OCI-LY1 (cell line): ENCODE results near the gene PRR14.

Source experiments
- H2AFZ ChIP-seq: fragments of 200-600 bp; sonication (generic), shearing (Covaris generic); 2 replicates; pipeline ENCODE4 v1.6.0; 2014; ENCODE audit warnings: antibody characterized with exemption, mild to moderate bottlenecking, low read length
- H3F3A ChIP-seq: fragments of 200-600 bp; sonication (generic), shearing (Covaris generic); 2 replicates; pipeline ENCODE4 v1.6.0; 2014; ENCODE audit warnings: mild to moderate bottlenecking, antibody characterized with exemption, low read length, moderate library complexity; ENCODE audit not compliant: insufficient read depth
- H3K27ac ChIP-seq: fragments of 200-600 bp; sonication (generic); 2 replicates; pipeline ENCODE4 v1.5.1; 2014; ENCODE audit warnings: low read length, mixed run types, mild to moderate bottlenecking, low read depth; ENCODE audit not compliant: poor library complexity, severe bottlenecking
- H3K27me3 ChIP-seq: fragments of 200-600 bp; sonication (generic); 2 replicates; pipeline ENCODE4 v1.6.0; 2014; ENCODE audit warnings: antibody characterized with exemption, mild to moderate bottlenecking, low read length, moderate library complexity; ENCODE audit not compliant: insufficient read depth
- H3K36me3 ChIP-seq: fragments of 200-600 bp; sonication (generic); 2 replicates; pipeline ENCODE4 v1.6.1; 2014; ENCODE audit warnings: mild to moderate bottlenecking, antibody characterized with exemption, low read length, moderate library complexity, mixed read lengths; ENCODE audit not compliant: insufficient read depth
- H3K4me1 ChIP-seq: fragments of 200-600 bp; sonication (generic); 2 replicates; pipeline ENCODE4 v1.5.1; 2014; ENCODE audit warnings: mild to moderate bottlenecking, low read length, moderate library complexity; ENCODE audit not compliant: insufficient read depth, severe bottlenecking
- H3K4me2 ChIP-seq: fragments of 200-600 bp; sonication (generic), shearing (Covaris generic); 2 replicates; pipeline ENCODE4 v1.6.1; 2014; ENCODE audit warnings: low read length
- H3K4me3 ChIP-seq: fragments of 200-600 bp; sonication (generic); 2 replicates; pipeline ENCODE4 v1.5.1; 2014; ENCODE audit warnings: low read length, low read depth, mild to moderate bottlenecking, mixed read lengths; ENCODE audit not compliant: poor library complexity, severe bottlenecking
- H3K79me2 ChIP-seq: fragments of 200-600 bp; shearing (Covaris generic); 2 replicates; pipeline ENCODE4 v1.6.1; 2016; ENCODE audit warnings: mixed run types, low read length, mixed read lengths; ENCODE audit not compliant: insufficient read depth
- H3K9ac ChIP-seq: fragments of 200-600 bp; sonication (generic), shearing (Covaris generic); 2 replicates; pipeline ENCODE4 v1.6.1; 2014; ENCODE audit warnings: mild to moderate bottlenecking, low read length, mixed read lengths
- H3K9me2 ChIP-seq: fragments of 200-600 bp; sonication (generic), shearing (Covaris generic); 2 replicates; pipeline ENCODE4 v1.6.1; 2014; ENCODE audit warnings: low read depth, mild to moderate bottlenecking, low read length, mixed read lengths
- H3K9me3 ChIP-seq: fragments of 200-600 bp; shearing (Covaris generic); 2 replicates; pipeline ENCODE4 v1.6.1; 2014; ENCODE audit warnings: low read length, mixed read lengths
- H4K20me1 ChIP-seq: fragments of 200-600 bp; sonication (generic), shearing (Covaris generic); 2 replicates; pipeline ENCODE4 v1.6.0; 2016; ENCODE audit warnings: mild to moderate bottlenecking, low read length; ENCODE audit not compliant: insufficient read depth
- EZH2 ChIP-seq: fragments of 200-600 bp; sonication (generic), shearing (Covaris generic); IDR thresholded peaks from 2 replicates; pipeline ENCODE4 v1.8.0; 2017; ENCODE audit warnings: borderline replicate concordance, mixed run types, mild to moderate bottlenecking, antibody characterized with exemption, low read length, moderate library complexity, mixed read lengths
- TF ChIP-seq, protein P1 (sequence below): fragments of 200-600 bp; sonication (generic), shearing (Covaris generic); IDR thresholded peaks from 2 replicates; pipeline ENCODE4 v1.5.1; 2017; ENCODE audit warnings: mild to moderate bottlenecking, antibody characterized with exemption, low read length, moderate library complexity, mixed read lengths

PRR14 gene

DNA sequence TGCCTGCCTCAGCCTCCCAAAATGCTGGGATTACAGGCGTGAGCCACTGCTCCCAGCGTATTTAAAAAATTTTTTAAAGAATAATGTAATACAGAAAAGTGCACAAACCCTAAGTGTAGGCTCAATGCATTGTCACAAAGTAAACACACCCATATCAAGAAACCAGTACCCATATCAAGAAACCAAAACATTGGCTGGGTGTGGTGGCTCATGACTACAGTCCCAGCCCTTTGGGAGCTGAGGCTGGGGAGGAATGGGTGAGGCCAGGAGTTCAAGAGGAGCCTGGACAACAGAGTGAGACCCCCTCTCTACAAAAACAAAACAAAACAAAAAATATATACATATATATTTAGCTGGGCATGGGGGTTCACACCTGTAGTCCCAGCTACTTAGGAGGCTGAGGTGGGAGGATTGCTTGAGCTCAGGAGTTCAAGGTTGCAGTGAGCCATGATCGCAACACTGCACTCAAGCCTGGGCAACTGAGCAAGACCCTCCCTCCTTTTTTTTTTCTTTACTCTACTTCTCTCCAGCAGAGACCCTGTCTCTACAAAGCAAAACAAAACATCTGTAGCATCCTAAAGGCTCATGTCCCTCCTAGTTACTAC lies 9.3 kb upstream of the PRR14 start:
- TF ChIP-seq, protein P1, sequence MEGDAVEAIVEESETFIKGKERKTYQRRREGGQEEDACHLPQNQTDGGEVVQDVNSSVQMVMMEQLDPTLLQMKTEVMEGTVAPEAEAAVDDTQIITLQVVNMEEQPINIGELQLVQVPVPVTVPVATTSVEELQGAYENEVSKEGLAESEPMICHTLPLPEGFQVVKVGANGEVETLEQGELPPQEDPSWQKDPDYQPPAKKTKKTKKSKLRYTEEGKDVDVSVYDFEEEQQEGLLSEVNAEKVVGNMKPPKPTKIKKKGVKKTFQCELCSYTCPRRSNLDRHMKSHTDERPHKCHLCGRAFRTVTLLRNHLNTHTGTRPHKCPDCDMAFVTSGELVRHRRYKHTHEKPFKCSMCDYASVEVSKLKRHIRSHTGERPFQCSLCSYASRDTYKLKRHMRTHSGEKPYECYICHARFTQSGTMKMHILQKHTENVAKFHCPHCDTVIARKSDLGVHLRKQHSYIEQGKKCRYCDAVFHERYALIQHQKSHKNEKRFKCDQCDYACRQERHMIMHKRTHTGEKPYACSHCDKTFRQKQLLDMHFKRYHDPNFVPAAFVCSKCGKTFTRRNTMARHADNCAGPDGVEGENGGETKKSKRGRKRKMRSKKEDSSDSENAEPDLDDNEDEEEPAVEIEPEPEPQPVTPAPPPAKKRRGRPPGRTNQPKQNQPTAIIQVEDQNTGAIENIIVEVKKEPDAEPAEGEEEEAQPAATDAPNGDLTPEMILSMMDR: no peak
- no peak for TF ChIP-seq EZH2
- Histone ChIP-seq H3K4me3 (no peak overlapping the region), H3K4me2 (no peak overlapping the region), H3K79me2 (no peaks in the 10 kb centered on the region), H3K9ac (no peak overlapping the region), H3K36me3 (no peaks in the 10 kb centered on the region), H3K4me1 (no peaks in the 10 kb centered on the region), H3K27ac (no peak overlapping the region), H3F3A (no peaks in the 10 kb centered on the region), H3K9me3 (no peaks in the 10 kb centered on the region), H3K27me3 (no peaks in the 10 kb centered on the region), H2AFZ (no peak overlapping the region), H3K9me2 (no peaks in the 10 kb centered on the region), H4K20me1 (no peaks in the 10 kb centered on the region)

DNA sequence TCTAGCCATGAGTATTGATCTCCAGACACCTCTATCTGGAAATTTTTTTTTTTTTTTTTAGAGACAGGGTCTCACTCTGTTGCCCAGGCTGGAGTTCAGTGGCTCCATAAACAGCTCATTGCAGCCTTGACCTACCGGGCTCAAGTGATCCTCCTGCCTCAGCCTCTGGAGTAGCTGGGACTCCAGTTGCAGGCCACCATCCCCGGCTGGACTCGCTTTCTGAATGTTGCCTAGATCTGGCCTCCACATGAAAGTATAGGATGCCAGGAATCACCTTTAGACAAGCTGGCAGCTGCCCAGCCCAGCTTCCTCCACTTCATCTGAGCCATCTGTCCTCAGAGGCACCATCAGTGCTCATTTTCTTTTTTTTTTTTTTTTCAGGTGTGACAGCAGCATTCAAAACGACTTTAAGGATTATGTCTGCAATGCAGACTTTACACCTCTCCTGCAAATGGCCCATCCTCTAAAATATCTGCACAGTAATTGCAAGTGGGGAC lies 6.4 kb upstream of the PRR14 start:
- Histone ChIP-seq H3F3A (no peaks in the 10 kb centered on the region), H4K20me1 (no peaks in the 10 kb centered on the region), H3K27ac (no peak overlapping the region), H3K79me2 (no peaks in the 10 kb centered on the region), H3K9me2 (no peaks in the 10 kb centered on the region), H3K27me3 (no peaks in the 10 kb centered on the region), H2AFZ (no peak overlapping the region), H3K9ac (no peak overlapping the region), H3K4me1 (no peaks in the 10 kb centered on the region), H3K4me2 (no peak overlapping the region), H3K9me3 (no peaks in the 10 kb centered on the region), H3K4me3 (no peak overlapping the region), H3K36me3 (no peaks in the 10 kb centered on the region)
- TF ChIP-seq, protein P1: no peak
- TF ChIP-seq EZH2: no peak

DNA sequence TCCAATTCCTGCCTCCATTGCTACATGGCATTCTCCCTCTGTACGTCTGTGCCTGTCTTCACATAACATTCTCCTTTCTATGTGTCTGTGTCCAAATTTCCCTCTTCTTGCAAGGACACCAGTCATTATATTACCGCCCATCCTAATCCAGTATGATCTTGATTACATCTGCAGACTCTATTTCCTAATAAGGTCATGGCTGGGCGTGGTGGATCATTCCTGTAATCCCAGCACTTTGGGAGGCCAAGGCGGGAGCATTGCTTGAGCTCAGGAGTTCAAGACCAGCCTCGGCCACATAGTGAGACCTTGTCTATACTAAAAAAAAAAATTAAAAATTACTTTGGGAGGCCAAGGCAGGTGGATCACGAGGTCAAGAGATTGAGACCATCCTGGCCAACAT lies 5.0 kb upstream of the PRR14 start:
- Histone ChIP-seq H3K9me2 (no peaks in the 10 kb centered on the region), H3K9ac (no peak overlapping the region), H3F3A (no peaks in the 10 kb centered on the region), H4K20me1 (no peaks in the 10 kb centered on the region), H3K36me3 (no peaks in the 10 kb centered on the region), H3K4me2 (no peak overlapping the region), H3K4me1 (peaks cover 9% of the 10 kb centered on the region), H3K27ac (no peak overlapping the region), H3K79me2 (no peaks in the 10 kb centered on the region), H3K9me3 (no peaks in the 10 kb centered on the region), H3K4me3 (no peak overlapping the region), H2AFZ (no peak overlapping the region), H3K27me3 (no peaks in the 10 kb centered on the region)
- no peak for TF ChIP-seq EZH2
- TF ChIP-seq, protein P1: no peak
